ENCODE measurements around the gene HMCN2.
A peak's percentile ranks its signal among the peaks of the same experiment; 100 is the strongest.

The HMCN2 gene

DNA sequence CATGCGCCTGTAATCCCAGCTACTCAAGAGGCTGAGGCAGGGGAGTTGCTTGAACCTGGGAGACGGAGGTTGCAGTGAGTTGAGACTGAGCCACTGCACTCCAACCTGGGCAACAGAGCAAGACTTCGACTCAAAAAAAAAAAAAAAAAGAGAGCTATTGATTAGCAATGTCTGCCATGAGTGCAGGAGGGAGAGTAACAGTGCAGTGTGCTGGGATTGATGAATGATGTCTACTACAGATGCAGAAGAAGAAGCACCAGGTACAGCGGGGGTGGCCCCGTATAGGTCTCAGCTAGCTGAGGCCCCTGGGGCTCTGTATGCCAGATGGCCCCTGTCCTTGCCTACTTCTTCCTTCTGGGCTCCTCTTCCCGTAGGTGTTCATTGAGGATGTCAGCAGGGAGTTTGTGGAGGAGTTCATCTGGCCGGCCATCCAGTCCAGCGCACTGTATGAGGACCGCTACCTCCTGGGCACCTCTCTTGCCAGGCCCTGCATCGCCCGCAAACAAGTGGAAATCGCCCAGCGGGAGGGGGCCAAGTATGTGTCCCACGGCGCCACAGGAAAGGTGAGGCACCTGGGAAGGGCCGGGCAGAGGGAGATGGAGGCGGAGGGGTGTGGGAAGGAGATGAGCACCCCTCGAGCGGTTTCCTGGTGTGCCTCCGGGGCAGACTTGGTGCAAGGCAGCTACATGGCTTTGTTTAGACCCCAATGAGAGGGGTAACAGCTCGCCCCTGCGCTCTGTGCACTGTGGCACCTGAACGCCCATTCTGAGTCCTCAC is 192.7 kb downstream of the HMCN2 start:
- DNase-seq: no peak

DNA sequence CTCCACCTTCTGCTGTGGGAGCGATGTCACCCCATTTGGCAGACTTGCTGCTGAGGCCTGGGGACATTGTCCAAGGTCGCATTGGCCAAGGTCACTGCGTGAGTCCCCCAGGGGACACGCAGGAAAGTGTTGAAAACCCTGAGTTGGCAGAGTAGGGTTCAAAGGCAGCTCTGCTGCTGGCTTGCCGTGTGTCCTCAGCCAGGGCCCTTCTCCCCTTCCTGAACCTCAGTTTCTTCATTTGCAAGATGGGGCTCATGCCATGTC is 193.2 kb downstream of the HMCN2 start:
- no peak for DNase-seq

DNA sequence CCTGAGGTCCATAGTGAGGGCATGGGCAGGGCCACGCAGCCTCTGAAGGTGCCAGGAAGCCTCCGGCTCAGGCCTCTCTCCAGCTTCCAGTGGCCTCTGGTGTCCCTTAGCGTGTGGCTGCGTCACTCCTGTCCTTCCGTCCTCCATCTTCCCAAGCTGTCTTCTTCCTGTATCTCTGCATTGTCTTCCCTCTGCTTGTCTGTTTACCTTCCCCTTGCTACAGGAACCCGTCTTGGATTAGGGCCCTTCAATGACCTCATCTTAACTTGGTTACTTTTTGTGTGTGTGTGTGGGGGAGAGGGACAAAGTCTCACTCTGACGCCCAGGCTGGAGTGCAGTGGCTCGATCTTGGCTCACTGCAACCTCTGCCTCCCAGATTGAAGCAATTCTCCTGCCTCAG is 193.6 kb downstream of the HMCN2 start:
- no peak for DNase-seq

DNA sequence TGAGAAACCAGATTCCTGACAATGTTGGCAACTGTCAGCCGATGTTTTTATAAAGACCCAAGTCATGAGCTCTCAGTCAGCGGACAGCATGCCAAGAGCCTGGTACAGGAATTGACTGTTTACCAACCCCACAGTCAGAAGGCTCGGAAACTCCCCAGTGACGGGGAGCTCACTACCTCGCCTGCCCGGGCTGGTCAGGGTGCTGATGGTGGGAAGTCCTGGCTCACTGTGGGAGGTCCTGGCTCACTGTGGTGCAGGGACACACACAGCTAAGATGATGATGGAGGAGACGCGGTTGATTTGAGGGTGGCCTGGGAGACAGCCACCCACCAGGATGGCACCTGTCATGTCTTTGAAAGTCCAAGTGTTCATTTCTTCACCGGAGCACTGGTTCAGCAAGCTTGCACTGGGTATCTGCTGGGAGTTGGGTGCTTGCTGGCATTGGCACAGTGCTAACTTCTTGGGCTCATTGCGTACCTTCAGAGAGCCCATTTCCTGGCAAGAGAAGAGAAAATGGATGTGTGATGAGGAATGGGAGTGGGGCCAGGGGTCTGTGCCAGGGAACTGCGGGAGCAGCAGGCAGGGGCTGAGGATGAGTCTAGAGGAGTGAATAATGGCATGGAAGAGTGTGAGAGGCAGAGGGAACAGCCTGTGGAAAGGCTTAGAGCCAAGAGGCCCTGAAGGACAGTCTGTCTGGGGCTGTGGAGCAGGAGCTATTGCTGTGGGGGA is 194.5 kb downstream of the HMCN2 start:
- no peak for DNase-seq

DNA sequence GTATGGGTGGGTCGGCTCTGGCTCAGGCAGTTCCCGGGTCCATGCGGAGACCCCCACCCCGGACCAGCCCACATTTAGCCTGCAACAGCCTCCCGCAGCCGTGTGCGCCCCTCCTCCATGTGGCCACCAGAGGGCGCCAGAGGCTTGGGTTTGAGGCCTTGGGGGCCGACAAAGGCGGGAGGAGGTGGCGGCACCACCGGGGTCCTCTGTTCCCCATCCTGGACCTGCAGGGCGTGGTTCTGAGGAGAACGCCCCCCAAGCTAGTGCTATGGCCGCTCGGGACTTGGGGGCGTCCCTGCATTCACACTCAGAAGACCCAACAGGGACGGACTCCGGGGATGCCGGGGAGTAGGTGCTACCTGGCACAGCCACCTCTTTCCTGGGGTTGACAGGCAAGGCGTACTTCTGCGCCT is 195.7 kb downstream of the HMCN2 start:
- DNase-seq: peak; percentile 66

DNA sequence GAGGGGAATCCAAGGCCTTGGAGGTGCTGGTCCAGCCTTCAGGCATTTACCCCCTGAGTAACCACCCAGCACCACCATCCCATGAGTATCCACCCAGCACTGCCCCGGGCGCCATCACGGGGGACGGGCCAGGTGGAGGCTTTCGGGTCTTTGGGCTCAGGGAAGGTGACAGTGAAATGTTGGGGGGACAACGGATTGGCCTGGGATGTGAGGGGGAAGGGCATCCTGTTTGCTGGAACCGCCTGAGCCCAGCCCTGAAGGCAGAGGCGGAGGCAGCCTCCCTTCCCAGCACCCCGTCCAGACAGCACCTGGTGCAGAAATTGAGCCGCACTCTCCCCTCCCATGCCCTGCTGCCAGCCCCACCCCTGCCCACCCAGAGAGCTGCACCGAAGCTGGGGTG is 196.2 kb downstream of the HMCN2 start:
- DNase-seq: no peak

DNA sequence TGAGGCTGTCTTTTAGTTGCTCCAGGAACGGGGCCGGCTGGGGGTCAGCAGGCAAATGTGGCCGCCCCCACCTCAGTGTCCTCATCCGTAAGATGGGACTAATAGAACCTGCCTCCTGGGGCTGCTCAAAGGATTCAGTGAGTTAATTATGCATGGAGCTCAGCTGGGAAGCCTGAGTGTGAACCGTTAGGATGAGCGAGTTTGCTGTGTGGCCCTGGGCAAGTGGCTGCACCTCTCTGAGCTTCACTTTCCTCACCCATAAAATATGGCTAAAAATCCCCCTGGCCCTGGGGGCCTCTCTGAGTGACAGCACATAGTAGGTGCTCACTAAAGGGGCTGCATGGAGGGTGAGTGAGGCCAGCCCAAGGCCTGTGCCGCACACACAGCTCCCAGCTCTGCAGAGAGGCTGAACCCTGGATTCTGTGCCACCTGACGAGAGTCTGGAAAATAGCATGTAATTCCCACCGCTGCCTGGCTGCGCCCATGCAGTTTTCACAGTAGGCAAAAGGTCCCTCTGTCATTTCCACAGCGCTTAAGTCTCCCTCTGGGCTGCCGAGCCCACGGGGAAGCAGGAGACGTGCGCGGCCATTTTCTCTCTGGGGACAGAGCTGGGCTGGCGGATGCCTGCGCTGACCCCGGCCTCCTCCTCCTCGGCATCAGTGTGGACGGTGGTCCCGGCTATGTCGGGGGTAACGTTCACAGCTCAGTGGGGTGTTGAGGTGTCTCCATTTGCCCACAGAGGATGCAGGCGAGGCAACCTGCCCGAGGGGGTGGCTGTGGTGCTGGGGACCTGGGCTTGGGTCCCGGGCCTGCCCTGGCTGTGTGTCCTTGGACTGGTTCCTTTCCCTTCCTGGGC is 197.4 kb downstream of the HMCN2 start:
- DNase-seq: no peak

DNA sequence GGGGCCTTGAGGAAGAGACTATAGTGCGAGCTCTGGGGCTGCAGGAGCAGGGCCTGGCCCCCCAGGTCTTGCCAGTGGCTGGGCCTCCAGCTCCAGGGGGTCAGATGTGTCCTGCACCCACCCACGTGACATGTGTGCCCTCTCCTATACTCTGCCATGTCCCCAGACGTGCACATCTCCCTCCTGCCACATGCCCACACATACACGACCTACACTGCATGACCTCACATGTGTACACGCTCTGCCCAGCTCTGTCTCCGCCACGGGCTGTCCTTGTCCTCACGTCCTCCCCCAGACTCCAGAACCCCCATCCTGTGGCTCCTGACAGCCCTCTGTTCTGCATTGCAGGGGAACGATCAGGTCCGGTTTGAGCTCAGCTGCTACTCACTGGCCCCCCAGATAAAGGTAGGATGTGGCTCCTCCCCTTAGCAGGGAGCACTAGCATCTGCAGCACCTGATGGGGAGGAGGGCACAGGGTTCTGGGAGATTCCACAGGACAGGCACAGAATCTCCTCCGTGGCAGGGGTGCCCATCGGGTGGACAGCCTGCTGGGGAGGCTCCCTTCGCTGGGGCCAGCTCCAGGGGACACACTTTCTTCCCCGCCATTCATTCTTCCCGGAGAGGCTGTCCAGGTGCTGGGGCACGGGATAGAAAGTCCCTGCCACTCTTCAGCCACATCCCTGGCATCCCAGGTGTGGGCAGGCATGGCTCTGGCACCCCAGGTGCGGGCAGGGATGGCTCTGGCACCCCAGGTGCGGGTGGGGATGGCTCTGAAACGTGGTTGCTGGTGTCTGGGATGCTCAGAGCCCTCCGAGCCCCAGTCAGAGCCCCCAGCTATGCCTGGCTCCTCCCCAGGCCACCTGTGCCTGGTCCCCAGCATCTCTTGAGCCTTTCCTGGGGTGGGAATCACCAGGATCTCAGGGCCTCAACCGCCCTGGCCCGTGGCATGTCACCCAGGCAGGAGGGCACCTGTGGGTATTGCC is 198.5 kb downstream of the HMCN2 start:
- no peak for DNase-seq

DNA sequence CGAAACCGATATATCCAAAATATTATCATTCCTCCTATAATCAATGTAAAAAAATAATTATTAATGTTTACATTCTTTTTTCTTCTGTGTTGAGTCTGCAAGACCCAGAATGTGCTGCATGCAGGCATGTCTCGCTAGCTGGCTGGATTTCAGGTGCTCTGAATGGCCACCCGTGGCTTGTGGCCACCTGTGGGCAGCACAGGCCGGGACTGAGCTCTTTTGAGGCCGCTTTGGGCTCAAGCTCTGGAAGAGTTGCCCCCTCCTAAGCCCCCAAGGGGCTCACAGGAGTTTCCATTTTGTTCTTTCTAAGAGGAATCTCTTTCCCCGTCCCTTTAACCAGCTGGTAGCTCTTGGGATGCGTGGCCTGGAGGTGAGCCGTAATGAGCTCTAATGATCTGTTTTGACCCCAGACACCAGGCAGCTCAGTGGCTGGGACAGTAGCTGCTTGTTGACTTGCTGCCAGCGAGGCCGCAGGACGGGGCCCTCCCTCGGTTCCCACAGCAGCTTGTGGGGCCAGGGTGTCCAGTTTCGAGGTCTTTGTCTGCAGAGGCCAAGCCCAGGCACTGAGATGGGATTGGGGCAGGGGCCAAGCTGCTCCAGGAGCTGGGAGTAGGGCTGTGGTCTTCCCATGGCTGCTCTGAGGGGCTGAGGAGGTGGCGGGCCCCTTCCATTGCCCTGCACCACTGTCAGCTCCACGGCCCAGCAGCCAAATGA is 200.0 kb downstream of the HMCN2 start:
- no peak for DNase-seq

DNA sequence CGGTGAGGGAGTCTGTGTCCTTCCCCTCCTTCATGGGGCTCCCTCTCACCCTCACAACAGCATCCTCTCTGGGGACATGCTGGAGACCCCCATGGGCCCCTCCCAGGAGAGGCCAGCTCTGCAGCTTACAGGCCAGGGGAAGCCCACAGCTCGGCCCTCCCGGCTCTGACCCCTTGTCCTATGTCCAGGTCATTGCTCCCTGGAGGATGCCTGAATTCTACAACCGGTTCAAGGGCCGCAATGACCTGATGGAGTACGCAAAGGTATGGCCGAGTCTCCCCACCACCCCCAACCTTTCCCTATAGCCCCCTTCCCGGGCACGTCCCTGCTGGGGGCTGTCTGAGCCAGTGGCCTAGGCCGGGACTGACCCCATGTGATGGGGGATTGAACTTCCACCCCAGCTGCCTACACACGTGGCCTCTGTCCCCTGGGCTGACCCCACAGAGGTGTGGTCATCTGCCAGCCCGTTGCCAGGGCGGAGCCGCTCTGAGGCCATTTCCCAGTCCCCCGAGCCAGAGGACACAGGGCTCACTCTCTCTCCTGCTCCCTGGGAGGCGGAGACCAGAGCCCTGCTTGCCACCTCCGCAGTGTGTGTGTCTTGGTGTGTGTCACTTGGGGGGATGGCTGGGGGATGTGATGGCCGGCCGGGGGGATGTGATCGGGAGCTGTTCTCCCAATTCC is 201.1 kb downstream of the HMCN2 start:
- DNase-seq: no peak

DNA sequence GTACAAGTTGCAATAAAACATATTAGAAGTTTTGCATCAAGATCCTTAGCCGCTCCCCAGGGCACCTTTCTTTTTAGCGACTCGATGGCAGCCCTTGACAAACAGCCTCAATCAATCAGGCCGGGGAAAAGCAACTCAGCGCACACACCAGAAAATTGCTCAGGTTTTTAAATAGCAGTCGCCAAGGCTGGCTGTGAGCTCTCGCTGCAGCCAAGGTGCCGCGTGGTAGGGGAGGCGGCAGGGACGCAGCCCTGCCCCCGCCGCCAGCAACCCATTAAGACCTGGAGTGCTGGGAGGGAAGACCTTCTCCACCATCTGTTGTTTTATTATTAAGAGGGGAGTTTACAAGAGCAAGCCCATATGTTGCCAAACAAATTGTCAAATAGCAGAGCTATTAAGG is 201.8 kb downstream of the HMCN2 start:
- no peak for DNase-seq

DNA sequence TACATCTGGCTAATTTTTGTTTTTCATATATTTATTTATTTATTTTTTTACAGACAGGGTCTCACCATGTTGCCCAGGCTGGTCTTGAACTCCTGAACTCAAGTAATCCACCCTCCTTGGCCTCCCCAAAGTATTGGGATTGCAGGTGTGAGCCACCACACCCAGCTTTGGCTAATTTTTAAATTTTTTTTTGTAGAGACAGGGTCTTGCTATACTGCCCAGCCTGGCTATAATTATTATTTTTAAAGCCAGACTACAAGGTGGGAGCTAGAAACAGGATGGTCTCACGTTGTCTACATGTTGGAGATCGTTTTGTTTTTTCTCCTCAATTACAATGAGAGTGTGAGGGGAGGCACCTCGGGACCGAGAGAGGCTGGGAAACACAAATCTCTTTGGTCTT is 203.0 kb downstream of the HMCN2 start:
- DNase-seq: no peak

DNA sequence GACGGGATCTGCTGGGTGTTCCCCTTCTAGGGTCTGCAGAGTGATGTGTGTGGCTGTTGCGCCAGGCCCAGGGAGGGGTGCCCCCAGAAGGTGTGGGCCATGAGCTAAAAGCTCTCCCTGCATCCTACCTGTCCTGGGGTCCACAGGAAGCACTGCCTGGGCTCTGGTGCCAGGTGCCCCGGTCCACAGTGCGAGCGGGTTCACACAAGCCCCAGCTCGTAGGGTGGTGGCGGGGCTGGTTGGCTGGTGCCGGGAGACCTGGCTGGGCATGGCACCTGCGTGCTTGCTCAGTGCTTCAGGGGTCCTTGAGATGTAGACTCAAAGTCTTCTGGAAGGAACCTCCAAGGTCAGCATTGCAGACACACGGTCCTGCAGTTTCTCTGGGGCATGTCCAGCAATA is 204.7 kb downstream of the HMCN2 start:
- DNase-seq: no peak

DNA sequence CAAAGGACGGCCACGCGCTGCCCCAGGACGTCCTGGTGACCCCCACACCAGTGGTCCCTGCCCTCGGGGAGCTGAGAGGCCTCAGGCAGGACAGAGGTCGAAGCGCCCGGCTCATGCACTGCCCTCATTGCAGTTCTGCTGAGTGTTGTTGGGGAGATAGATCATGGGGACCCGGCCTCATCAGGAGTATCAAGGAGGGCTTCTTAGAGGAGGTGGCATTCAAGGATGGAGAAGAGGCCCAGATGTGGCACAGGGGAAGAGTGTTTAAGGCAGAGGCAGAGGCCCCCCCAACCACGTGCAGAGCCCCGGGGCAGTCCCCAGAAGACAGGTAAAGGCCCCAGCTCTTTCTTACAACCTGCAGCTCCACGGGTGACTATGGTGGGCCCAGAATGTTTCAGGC is 205.4 kb downstream of the HMCN2 start:
- DNase-seq: no peak

DNA sequence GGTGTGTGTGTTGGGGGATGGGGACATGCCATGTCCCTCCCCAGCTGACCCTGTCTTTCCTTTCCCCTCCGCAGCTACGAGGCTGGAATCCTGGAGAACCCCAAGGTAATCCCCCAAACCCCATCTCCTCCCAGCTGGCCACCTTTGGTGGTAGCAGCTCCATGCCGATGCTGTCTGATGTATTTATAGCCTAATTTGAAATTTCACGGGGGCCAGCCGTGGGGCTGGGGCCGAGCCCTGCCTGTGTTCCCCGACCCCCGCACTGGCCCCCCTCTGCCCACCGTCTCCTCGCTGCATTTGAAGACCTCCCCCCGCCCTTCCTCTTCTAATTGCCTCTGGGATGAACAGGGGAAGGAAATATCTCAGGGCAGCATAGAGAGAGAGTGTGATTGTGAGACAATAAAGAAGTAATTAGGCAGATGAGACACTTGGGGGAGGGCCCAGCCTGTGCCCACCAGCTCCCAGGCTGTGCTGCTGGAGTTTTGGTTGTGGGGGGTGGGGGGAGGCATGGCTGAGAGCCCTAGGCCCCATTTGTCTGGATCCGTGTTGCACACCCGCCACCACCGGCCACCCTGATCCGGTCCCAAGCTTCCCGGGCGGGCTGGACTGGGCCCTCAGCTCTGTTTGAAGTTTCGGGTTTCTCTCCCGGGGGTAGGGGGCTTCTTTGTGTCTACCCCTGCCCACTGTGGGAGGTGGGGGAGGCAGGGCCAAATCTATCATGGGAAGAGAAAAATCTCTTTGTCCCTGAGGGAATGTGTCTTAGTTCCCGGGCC is 206.0 kb downstream of the HMCN2 start:
- DNase-seq: no peak

DNA sequence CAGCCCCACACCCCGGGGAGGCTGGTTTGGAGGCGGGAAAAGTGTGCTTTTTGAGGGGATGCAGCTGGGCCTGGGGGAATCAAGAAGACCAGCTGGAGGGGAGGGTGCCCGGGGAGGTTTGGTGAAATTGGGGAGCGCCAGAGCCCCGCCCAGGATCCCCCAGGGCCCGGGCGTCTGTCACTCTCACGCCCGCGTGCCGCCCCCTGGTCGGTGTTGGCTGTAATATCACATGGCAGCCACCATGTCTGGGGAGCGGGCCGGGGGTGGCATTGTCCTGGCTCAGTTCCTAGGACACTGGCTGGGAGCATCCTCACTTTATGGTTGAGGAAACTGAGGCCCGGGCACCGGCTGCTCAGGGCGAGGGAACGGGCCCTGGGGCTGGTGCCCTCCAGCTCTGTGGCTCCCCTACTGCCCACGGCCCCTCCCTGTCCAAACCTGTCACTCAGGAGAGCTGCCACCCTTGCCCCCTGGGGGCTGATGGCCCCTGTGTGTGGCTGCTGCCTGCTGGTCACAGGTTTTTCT is 206.7 kb downstream of the HMCN2 start:
- DNase-seq: no peak

DNA sequence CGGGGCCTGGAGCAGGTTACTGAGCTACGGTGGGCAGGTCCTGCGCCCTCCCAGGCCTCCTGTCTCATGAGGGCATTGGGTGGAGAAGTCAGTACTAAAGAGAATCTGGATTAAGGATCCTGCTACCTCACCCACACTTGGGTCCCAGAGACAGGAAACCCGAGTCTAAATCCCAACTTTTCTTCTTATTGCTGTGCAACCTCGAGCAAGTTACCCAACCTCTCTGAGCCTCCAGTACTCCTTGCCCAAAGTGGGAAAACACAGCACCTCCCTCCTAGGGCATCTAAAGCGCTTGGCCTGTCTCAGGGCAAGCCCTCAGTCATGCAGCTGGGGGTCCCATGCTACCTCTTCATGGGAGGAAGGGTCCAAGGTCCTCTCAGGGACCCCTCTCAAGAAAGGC is 207.4 kb downstream of the HMCN2 start:
- no peak for DNase-seq

DNA sequence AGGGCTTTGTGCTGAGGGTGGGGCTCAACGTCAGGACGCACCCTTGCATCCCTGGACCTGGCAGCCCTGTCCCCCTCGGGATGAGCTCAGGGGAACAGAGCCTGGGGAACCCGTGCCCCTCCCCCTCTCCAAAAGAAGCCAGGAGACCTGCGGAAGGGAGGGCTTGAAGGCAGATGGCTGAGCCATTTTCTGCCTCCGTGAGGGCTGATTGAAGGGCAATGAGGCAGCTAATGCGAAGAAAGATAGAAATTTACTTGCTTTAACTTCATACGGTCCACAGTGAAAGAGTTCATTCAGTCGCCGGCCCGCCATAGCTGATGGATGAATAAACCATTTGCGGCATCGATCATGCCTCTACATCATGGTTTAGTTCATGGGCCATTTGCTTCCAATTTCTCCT is 208.0 kb downstream of the HMCN2 start:
- no peak for DNase-seq

DNA sequence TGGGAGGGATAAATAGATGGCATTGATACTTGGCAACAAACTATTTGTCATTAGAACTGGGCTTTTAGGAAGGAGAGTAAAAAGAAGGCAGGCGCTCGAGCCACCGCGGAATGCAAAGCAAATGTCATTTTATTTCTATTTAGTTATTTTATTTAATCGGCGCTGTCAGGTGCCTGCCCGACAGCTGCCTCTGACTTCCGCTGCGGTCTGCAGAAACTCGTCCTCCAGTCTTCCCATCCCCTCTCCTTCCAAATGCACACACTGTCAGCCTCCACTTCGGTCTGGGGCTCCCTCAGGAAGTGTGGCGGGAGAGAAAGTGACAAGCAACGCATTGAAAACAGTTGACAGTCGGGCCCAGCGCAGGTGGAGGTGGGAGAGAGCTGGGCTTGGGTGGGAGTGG is 208.5 kb downstream of the HMCN2 start:
- DNase-seq: no peak

DNA sequence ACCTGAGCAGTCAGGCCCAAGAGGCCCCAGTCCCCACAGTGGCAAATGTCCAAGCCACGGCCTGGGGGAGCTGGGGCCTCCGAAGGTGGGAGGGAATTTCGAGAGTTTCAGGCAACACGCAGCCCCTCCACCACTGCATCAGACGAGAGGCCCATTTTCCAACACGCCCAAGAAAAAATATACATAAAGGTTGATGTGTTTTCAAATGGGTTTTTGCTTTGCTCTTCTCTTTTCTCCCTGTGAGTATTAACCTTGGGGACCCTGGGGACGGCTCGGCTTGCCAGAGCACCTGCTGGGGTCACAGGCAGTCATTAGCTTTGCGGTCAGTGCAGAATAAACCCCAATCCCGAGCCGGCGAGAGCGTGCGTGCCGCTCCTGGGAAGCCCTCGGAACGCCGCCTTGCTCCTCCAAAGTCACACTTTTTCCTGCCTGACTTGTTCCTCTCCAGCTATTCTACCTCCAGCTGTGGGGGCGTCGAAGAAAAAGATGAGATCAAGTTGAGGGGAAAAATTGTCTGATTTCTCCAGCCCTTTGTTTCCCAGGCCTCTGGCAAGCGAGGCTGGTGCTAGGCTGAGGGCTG is 210.7 kb downstream of the HMCN2 start:
- DNase-seq: no peak

Data from CD4-positive, alpha-beta T cell treated with Interleukin-12 subunit alpha and Interleukin-12 subunit beta, for 1 hour (primary cell).